Measurements from ENCODE around the gene TMEM92. TPM values are rescaled to one million over a fixed set of nuclear protein-coding genes. Genes with fewer than 3 reads are reported as not detected.

TMEM92 gene
- total RNA-seq, 2 donors from 2014 or later = 34.3 to 35.8 TPM

- Mint-ChIP-seq H3K9me3 (peaks cover 4% of the 10 kb centered on the region), H3K27ac (no peak overlapping the region), H3K4me3 (no peak overlapping the region), H3K27me3 (ENCODE audit: insufficient read depth) (no peaks in the 10 kb centered on the region), H3K4me1 (peaks cover 18% of the 10 kb centered on the region), H3K36me3 (ENCODE audit: low read depth) (no peaks in the 10 kb centered on the region)
- TF ChIP-seq CTCF (conservative IDR thresholded peaks at IDR 0.05) = no peak
- H3K4me1 ChIP-seq (ENCODE audit: control insufficient read depth, insufficient read depth, low read length) = peaks cover 11% of the 10 kb centered on the region
- WGBS, 2 experiments (ENCODE audit: insufficient coverage in 1 of 2, insufficient read length in 1 of 2) = 95 to 96% methylated on average over 2 of the region's 2 CpGs
- H3K27ac ChIP-seq (ENCODE audit: low read depth, low read length) = no peak overlapping the region
- no peak overlapping the region for H3K4me3 ChIP-seq (ENCODE audit: low read length)
- H3K9me3 ChIP-seq (ENCODE audit: control insufficient read depth, low read length) = no peaks in the 10 kb centered on the region
- DNase-seq = peak; percentile 24
- H3K9ac ChIP-seq (ENCODE audit: extremely low read depth, low read length, poor library complexity, severe bottlenecking) = no peak overlapping the region
- no peaks in the 10 kb centered on the region for H3K27me3 ChIP-seq (ENCODE audit: control insufficient read depth, insufficient read depth, low read length, poor library complexity, severe bottlenecking)
- H3K36me3 ChIP-seq (ENCODE audit: control insufficient read depth, insufficient read depth, low read length) = no peaks in the 10 kb centered on the region
Measured at GRCh38 chr17:50317121-50317520, 42.9 kb downstream of the TMEM92 start.

- Mint-ChIP-seq H3K4me3 (no peak overlapping the region), H3K9me3 (peaks cover 4% of the 10 kb centered on the region), H3K4me1 (peaks cover 16% of the 10 kb centered on the region), H3K36me3 (ENCODE audit: low read depth) (no peaks in the 10 kb centered on the region), H3K27me3 (ENCODE audit: insufficient read depth) (no peaks in the 10 kb centered on the region), H3K27ac (no peak overlapping the region)
- Histone ChIP-seq H3K36me3 (ENCODE audit: control insufficient read depth, insufficient read depth, low read length) (no peaks in the 10 kb centered on the region), H3K4me3 (ENCODE audit: low read length) (no peak overlapping the region), H3K27ac (ENCODE audit: low read depth, low read length) (no peak overlapping the region), H3K9me3 (ENCODE audit: control insufficient read depth, low read length) (no peaks in the 10 kb centered on the region), H3K9ac (ENCODE audit: extremely low read depth, low read length, poor library complexity, severe bottlenecking) (no peak overlapping the region), H3K27me3 (ENCODE audit: control insufficient read depth, insufficient read depth, low read length, poor library complexity, severe bottlenecking) (no peaks in the 10 kb centered on the region), H3K4me1 (ENCODE audit: control insufficient read depth, insufficient read depth, low read length) (peaks cover 4% of the 10 kb centered on the region)
- 73 to 83% methylated on average over 8 to 10 of the region's 10 CpGs for WGBS, 2 experiments (ENCODE audit: insufficient coverage in 1 of 2, insufficient read length in 1 of 2)
- peak; percentile 59 for DNase-seq
- no peak for TF ChIP-seq CTCF (conservative IDR thresholded peaks at IDR 0.05)
Measured at GRCh38 chr17:50318501-50319285, 44.4 kb downstream of the TMEM92 start.

- peak; percentile 42 for DNase-seq
- Mint-ChIP-seq H3K4me1 (peaks cover 23% of the 10 kb centered on the region), H3K27me3 (ENCODE audit: insufficient read depth) (no peaks in the 10 kb centered on the region), H3K36me3 (ENCODE audit: low read depth) (no peaks in the 10 kb centered on the region), H3K4me3 (no peak overlapping the region), H3K27ac (no peak overlapping the region), H3K9me3 (peaks cover 3% of the 10 kb centered on the region)
- WGBS, 2 experiments (ENCODE audit: insufficient coverage in 1 of 2, insufficient read length in 1 of 2) = 90 to 94% methylated on average over 9 to 12 of the region's 12 CpGs
- Histone ChIP-seq H3K27ac (ENCODE audit: low read depth, low read length) (no peak overlapping the region), H3K36me3 (ENCODE audit: control insufficient read depth, insufficient read depth, low read length) (no peaks in the 10 kb centered on the region), H3K9me3 (ENCODE audit: control insufficient read depth, low read length) (no peaks in the 10 kb centered on the region), H3K4me3 (ENCODE audit: low read length) (no peak overlapping the region), H3K4me1 (ENCODE audit: control insufficient read depth, insufficient read depth, low read length) (peaks cover 4% of the 10 kb centered on the region), H3K9ac (ENCODE audit: extremely low read depth, low read length, poor library complexity, severe bottlenecking) (no peak overlapping the region), H3K27me3 (ENCODE audit: control insufficient read depth, insufficient read depth, low read length, poor library complexity, severe bottlenecking) (no peaks in the 10 kb centered on the region)
- no peak for TF ChIP-seq CTCF (conservative IDR thresholded peaks at IDR 0.05)
Measured at GRCh38 chr17:50319306-50320004, 45.2 kb downstream of the TMEM92 start.
